NOMO-1 (cell line): ENCODE measurements around the gene ANO1.
"Not testable (repeated sequence)": the region's sequence is repeated elsewhere in the genome, so short reads cannot be mapped to it uniquely, and the experiment has no call there.

Experiments used
- DNase-seq, 2 experiments: peaks; one replicate each; lab custom pipeline; 2025; ENCODE audit not compliant: unreplicated experiment in 2 of 2; lab: John Stamatoyannopoulos, UW

The ANO1 gene

DNA sequence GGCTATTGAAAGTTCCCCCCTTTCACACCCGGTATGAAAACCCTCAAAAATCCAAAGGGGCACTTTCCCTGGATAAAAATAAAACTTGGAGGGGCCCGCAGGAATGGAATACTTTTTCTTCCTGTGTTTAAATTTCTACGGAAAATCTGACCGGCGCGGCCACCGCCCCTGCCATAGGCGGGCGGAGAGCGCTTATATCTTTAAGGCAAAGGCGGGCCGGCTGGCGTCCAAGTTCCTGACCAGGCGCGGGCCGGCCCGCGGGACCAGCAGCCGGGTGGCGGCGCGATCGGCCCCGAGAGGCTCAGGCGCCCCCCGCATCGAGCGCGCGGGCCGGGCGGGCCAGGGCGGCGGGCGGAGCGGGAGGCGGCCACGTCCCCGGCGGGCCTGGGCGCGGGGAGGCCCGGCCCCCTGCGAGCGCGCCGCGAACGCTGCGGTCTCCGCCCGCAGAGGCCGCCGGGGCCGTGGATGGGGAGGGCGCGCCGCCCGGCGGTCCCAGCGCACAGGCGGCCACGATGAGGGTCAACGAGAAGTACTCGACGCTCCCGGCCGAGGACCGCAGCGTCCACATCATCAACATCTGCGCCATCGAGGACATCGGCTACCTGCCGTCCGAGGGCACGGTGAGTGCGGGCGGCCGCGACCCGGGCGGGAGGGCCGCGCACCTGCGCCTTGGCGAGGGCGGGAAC is at the start of gene ANO1:
Gene ANO1, plus strand, starts transcription at position 223 of the 686 bp plus-strand sequence. Its CDS starts 290 bp downstream, at position 513.
- DNase-seq: no peak

- DNase-seq: no peak
Observed at GRCh38 chr11:70029115-70029860, 48.8 kb upstream of the ANO1 start.

GRCh38 chr11:70029861-70030380 is 48.2 kb upstream of the ANO1 start:
- no peak for DNase-seq

DNA sequence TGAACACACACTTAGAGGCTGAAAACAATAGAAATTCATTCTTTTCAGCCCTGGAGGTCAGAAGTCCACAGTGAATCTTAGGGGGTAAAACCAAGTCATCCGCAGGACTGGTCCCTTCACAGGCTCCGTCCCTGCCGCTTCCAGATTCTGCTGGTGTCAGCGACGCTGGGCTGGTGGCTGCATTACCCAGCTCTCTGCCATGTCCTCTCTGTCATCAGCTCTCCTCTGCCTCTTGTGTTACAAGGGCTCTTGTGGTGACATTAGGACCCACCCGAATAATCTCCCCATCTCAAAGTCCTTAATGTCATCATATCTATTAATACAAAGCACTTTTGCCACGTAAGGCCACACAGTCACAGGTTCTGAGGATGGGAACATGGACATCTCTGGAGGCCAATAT is 47.7 kb upstream of the ANO1 start:
- DNase-seq: no peak

DNA sequence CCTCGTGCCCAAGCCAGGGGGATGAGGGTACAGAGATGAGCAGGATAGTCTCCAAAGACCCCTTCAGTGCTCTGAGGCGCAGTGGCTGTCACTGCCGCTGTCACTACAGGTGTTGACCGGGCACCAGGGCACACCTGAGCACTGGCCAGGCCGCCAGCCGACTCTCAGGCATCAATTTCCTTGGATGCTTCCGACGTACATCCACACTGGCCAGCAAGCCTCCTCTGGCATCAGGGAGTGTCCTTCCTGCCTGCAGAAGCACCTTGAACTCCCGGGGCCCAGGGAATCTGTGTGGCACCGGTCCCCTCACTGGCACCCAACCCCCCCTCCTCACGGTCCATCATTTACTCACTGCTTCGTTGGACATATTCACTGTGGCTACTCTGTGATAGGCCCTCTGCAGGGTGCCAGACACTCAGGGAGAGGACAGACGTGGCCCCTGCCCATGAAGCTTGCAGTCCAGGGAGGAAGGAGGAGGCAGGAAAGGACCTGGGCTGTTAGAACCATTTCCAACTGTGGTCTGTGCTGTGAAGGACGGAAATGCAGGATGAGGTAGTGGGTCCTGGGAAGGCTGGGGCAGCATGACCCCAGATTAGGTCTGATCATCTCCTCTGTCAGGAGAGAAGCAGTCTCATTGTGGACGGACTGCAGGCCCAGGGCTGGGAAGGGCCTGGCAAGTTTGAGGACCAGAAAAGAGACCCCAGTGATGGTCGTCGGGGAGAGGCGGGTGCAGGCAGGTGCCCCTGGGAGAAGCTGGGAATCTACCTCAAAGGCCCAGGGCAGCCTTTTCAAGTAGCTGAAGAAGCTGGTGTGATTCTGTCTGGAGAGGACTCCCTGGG is 46.3 kb upstream of the ANO1 start:
- DNase-seq: no peak

GRCh38 chr11:70032470-70032795 is 45.7 kb upstream of the ANO1 start:
- no peak for DNase-seq

- no peak for DNase-seq
Observed at GRCh38 chr11:70032943-70033710, 45.0 kb upstream of the ANO1 start.

DNA sequence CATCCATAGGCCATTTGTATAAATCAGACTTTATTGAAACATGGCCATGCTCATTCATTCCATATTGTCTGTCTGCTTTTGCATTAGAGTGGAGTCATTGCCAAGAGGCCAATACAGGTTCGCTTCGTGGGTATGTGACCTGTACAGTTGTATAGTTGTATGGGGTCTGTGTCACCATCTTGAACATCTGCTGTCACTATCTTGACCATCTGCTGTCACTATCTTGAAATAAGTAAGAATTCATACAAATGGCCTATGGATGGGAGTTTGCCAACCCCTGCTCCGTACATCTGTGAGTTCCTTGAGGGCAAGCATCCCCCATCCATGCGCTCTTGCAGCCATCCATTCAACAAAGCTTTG is 44.4 kb upstream of the ANO1 start:
- DNase-seq: no peak

DNA sequence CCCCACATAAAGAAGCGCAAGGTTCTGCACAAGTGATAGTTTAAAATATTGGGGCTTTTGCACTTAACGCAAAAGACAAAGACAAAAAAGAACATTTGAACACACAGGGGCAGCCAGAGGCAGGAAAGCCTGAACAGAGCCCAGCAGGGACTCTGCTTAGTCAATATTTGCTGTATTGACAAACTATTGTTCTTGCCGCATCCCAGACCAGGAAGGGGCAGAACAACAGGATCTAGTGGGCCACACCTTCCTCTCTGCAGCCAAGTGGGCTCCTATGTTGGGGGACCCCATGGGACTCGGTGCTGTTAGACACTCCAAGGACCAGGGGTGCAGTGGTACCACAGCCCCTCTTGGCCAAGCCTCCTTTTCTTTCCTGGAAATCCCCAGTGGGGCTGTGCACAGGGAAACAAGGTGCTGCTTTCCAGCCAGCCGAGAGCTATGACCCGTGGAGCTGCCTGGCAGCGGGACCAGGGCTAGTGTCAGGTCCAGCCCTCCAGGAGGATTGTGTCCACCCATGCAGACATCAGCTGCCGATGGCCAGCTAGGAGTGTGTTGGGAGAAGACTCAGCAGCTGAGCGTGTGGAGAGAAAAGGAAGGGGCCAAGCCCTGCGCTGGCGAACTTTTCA is 43.3 kb upstream of the ANO1 start:
- DNase-seq: no peak

- DNase-seq: not testable (repeated sequence)
Observed at GRCh38 chr11:70035665-70036064, 42.5 kb upstream of the ANO1 start.

DNA sequence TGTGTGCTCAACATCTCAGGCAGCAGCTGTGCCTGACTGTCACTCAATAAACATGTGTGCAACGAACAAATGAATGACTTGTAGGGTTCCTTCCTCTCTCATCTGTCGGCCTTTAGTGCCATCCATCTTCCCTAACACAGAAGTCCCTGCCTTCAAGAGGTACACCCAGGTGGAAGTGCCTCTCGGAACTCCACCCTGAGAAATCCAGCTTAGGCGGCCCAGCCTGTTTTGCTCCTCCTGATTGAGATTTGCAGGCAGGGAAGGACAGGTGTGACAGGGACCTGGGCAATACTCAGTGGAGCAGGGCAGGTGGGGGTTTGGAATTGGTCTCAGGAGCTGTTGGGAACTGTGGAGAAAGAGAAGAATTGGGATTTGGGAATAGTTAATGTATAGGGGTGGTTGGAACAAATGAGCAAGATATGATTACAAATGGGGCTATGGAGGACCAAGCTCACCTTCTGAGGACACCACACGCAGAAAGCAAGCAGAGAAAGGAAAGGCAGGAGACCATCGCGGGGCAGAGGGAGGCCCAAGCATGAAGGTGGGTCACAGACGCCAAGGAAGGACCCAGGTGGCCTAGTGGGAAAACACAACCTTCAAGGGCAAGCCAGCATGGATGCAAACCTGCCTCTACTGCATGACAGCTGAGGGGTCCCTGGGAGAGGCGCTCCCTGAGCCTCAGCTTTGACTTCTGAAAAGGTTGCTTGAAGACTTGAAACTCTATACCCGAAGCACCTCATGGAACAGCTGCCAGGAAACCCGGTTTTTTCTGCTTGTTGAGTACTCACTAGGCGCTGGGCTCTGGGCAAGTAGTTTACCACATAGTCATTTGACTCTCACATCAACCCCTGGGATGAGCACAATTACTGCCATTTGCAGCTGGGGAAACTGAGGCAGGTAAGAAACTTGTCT is 40.9 kb upstream of the ANO1 start:
- peak in 1 of 2 experiments; percentile 40 for DNase-seq

DNA sequence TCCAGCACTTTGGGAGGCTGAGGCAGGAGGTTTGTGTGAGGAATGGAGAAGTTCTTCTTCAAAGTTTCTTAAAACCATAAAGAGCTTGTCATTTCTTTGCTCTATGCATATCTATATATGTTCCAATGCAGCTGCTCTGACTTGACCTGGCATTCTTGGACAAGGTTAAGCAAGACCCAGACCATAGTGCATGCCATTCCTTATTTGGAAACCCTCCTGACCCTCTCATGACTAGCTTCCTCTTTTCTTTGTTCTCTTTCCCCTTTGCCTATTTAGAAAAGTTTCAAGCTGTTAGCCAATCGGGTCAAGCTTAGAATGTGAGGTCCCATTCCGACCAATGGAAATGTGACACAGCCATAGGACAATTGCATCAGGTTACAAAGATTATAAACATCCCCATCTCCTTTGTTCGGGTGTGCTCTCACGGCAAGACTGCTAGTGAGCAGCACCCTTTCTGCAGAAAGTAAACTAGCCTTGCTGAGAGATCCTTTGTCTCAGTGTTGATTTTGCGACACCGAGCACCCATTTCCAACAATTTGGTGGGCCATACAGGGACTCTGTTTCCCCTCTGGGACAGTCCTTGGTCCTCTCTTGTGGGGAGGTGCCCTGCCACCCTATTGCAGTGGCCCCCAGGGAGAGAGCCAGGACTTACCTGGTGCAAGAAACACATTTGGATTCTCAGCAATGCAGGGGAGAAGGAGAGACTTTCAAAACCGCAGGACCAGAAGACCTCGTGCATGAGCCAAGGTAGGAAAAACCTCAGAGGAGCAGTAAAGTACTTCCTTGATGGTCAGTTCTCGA is 39.9 kb upstream of the ANO1 start:
- DNase-seq: peak in 1 of 2 experiments; percentile 2

DNA sequence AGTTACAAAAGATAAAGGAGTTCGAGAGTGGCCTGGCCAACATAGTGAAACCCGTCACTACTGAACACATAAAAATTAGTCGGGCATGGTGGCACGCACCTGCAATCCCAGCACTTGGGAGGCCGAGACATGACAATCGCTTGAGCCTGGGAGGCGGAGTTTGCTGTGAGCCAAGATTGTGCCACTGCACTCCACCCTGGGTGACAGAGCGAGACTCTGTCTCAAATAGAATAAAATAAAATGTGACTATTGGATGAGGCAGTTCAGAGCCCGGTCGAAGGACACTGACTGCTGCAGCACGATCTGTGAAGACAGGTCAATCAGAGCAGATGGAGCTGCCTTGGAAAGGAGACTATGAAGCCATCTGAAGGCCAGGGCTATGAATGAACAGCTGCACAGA is 37.7 kb upstream of the ANO1 start:
- no peak for DNase-seq

- DNase-seq: no peak
Observed at GRCh38 chr11:70040869-70041501, 37.1 kb upstream of the ANO1 start.

GRCh38 chr11:70043482-70043881 is 34.6 kb upstream of the ANO1 start:
- DNase-seq: no peak

GRCh38 chr11:70046089-70046488 is 32.0 kb upstream of the ANO1 start:
- no peak for DNase-seq

- no peak for DNase-seq
Observed at GRCh38 chr11:70048279-70049024, 29.7 kb upstream of the ANO1 start.
